ENCODE data around the gene TMEM256. TPM values are rescaled to one million over a fixed set of nuclear protein-coding genes. Genes with fewer than 3 reads are reported as not detected.

TMEM256 gene
- polyA plus RNA-seq, 2 of the 4 experiments (the other 2 are of a cell fraction): 127 to 164 TPM

DNA sequence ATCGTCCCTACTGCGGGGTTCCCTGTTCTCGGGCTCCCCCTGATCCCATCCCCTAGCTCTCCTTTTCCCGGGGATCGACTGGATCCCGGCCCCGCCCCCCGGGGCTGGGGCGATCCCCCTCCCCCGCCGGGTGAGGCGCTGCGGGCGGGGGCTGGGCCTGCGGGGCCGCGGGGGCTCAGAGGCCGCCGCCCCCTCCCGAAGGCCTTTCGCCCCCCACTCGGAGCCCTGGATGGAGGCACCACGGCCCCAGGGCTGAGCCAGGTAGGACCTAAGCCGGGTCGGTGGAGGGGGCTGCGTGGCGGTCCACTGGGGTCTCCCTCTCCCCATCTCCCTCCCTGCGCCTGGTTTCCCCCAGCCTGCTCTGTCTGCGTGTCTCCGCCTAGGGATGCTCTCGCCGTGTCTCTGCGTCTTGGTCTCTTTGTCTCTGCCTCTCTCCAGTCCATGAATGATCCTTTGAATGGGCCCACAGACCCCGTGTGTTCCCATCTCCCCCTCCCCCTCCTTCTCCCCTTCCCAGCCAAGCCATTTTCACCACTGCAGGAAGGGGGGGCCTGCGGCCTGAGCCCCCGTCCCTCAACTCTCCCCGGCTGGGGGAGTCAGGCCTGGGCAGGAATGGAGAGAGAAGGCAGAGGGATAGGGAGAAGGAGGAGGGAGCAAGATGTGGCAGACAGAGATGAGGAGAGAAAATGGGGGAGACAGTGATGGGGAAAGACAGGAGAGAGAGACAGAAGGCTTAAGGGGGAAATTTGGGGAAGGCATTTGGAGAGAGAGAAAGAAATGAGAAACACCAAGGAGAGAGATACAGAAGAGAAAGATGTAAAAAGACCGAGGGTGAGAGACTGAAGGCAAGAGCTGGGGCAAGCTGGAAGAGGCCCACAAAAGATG, 1.7 kb upstream of the TMEM256 start:
- no peak for DNase-seq (ENCODE audit: low read depth in 1 of 2, low spot score in 1 of 2)
- Histone ChIP-seq H3K4me2 (peak overlapping the region; percentile 99), H3K9me3 (no peaks in the 10 kb centered on the region), H3K4me3 (peak overlapping the region; percentile 88), H3K27ac (peak overlapping the region; percentile 81 to 92), H3K4me1 (peaks cover 22% of the 10 kb centered on the region)
- ChIA-PET POLR2A (interaction anchor here (1.2 kb wide), 2 partner anchors 11 to 31 kb away, joined by 3 to 4 read pairs; partner anchors contain the start of gene PLSCR3), CTCF (interaction anchor here (0.5 to 3.2 kb wide), 7 partner anchors 18 to 156 kb away, joined by 3 to 15 read pairs (median 5); partner anchors contain the start of gene SENP3)
- TF ChIP-seq PBX3 (IDR thresholded peaks at IDR 0.05) (no peak), E2F6 (IDR thresholded peaks at IDR 0.05; ENCODE audit: borderline replicate concordance, low read depth) (no peak), POLR2A (IDR thresholded peaks at IDR 0.05; ENCODE audit: low read length) (no peak), ZNF302 (CRISPR knock-in tag; IDR thresholded peaks at IDR 0.05) (no peak), NR3C1 (IDR thresholded peaks at IDR 0.05) (no peak)
- WGBS (ENCODE audit: missing lambda C conversion rate): 52% methylated on average over 18 of the region's 38 CpGs
- FAIRE-seq: no peak
- ATAC-seq: no peak

DNA sequence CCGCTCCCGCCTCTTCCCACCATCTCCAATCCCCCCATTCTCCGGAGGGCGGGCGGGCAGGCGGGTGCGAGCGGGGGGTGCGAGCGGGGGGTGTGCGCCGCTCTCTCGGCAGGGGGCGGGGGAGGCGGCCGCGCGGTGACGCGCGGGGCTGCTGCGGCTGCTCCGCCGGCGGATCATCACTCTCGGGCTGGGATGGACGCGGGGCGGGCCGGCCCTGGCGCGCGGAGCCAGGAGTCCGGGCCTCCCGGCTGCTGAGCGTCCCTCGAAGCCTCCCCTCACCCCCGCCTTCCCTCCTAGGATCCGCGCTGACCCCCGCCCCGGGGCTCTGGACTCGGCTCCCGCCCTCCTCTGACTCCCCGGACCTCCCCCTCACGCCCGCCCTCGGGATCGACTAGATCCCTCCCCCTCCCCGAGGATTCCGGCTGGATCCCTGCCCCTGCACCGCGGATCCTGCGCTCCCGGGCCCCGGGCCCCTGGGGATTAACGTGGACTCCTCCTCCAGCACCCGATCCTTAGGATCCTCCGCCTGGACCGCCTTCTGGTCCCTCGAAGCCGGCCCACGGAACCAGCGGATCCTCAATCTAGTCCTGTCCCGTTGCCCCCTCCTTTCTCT, 946 bp upstream of the TMEM256 start:
- DNase-seq (ENCODE audit: low read depth in 1 of 2, low spot score in 1 of 2) (peak in 1 of 2 experiments; percentile 56), FAIRE-seq (no peak), ATAC-seq (peak; percentile 38 to 43)
- POLR2A ChIA-PET: interaction anchor here (0.8 to 2.4 kb wide), 20 partner anchors 10 to 282 kb away, joined by 3 to 26 read pairs (median 6); partner anchors contain the start of genes CHRNB1, MPDU1, PLSCR3 and POLR2A
- H3K4me1 ChIP-seq: peaks cover 28% of the 10 kb centered on the region
- H3K9me3 ChIP-seq: no peaks in the 10 kb centered on the region
- peak overlapping the region; percentile 81 to 92 for H3K27ac ChIP-seq
- peak overlapping the region; percentile 88 for H3K4me3 ChIP-seq
- CTCF ChIA-PET: interaction anchor here (0.7 to 3.4 kb wide), 8 partner anchors 32 to 156 kb away, joined by 3 to 29 read pairs (median 7); partner anchors contain the start of gene SENP3
- under 1% methylated on average over 25 of the region's 65 CpGs for WGBS (ENCODE audit: missing lambda C conversion rate)
- H3K4me2 ChIP-seq: peak overlapping the region; percentile 99
- peak; percentile 44; the same call in 1 of the 2 replicates for TF ChIP-seq POLR2A (IDR thresholded peaks at IDR 0.05; ENCODE audit: low read length)
- 0 out of 5 replicates have a peak, but pooled peaks of 1 of the 2 experiments have one; percentile 26 for TF ChIP-seq RAD21 (conservative IDR thresholded peaks at IDR 0.05 in 1 of 2, IDR thresholded peaks at IDR 0.05 in 1 of 2)
- no peak for TF ChIP-seq EHF (CRISPR knock-in tag; IDR thresholded peaks at IDR 0.05)
- TF ChIP-seq, protein P1, sequence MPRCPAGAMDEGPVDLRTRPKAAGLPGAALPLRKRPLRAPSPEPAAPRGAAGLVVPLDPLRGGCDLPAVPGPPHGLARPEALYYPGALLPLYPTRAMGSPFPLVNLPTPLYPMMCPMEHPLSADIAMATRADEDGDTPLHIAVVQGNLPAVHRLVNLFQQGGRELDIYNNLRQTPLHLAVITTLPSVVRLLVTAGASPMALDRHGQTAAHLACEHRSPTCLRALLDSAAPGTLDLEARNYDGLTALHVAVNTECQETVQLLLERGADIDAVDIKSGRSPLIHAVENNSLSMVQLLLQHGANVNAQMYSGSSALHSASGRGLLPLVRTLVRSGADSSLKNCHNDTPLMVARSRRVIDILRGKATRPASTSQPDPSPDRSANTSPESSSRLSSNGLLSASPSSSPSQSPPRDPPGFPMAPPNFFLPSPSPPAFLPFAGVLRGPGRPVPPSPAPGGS (IDR thresholded peaks at IDR 0.05): 0 out of 3 replicates have a peak, but pooled peaks have one; percentile 58
- no peak for TF ChIP-seq KDM5A (IDR thresholded peaks at IDR 0.05)
- no peak for TF ChIP-seq JUNB (IDR thresholded peaks at IDR 0.05)
- no peak for TF ChIP-seq SREBF2 (IDR thresholded peaks at IDR 0.05)
- TF ChIP-seq HMGXB4 (CRISPR knock-in tag; IDR thresholded peaks at IDR 0.05; ENCODE audit: borderline replicate concordance): no peak
- TF ChIP-seq CEBPB (IDR thresholded peaks at IDR 0.05): no peak
- TF ChIP-seq POLR2AphosphoS2 (conservative IDR thresholded peaks at IDR 0.05; ENCODE audit: low read length): no peak
- no peak for TF ChIP-seq CBX8 (IDR thresholded peaks at IDR 0.05)
- no peak for TF ChIP-seq HEYL (CRISPR knock-in tag; IDR thresholded peaks at IDR 0.05)
- TF ChIP-seq, protein P2, sequence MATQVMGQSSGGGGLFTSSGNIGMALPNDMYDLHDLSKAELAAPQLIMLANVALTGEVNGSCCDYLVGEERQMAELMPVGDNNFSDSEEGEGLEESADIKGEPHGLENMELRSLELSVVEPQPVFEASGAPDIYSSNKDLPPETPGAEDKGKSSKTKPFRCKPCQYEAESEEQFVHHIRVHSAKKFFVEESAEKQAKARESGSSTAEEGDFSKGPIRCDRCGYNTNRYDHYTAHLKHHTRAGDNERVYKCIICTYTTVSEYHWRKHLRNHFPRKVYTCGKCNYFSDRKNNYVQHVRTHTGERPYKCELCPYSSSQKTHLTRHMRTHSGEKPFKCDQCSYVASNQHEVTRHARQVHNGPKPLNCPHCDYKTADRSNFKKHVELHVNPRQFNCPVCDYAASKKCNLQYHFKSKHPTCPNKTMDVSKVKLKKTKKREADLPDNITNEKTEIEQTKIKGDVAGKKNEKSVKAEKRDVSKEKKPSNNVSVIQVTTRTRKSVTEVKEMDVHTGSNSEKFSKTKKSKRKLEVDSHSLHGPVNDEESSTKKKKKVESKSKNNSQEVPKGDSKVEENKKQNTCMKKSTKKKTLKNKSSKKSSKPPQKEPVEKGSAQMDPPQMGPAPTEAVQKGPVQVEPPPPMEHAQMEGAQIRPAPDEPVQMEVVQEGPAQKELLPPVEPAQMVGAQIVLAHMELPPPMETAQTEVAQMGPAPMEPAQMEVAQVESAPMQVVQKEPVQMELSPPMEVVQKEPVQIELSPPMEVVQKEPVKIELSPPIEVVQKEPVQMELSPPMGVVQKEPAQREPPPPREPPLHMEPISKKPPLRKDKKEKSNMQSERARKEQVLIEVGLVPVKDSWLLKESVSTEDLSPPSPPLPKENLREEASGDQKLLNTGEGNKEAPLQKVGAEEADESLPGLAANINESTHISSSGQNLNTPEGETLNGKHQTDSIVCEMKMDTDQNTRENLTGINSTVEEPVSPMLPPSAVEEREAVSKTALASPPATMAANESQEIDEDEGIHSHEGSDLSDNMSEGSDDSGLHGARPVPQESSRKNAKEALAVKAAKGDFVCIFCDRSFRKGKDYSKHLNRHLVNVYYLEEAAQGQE (IDR thresholded peaks at IDR 0.05): no peak
- TF ChIP-seq TP53 (CRISPR knock-in tag; IDR thresholded peaks at IDR 0.05): no peak
- TF ChIP-seq ATOH8 (CRISPR knock-in tag; IDR thresholded peaks at IDR 0.05; ENCODE audit: low read depth): no peak
- TF ChIP-seq, protein P3, sequence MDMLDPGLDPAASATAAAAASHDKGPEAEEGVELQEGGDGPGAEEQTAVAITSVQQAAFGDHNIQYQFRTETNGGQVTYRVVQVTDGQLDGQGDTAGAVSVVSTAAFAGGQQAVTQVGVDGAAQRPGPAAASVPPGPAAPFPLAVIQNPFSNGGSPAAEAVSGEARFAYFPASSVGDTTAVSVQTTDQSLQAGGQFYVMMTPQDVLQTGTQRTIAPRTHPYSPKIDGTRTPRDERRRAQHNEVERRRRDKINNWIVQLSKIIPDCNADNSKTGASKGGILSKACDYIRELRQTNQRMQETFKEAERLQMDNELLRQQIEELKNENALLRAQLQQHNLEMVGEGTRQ (IDR thresholded peaks at IDR 0.05): no peak
- no peak for TF ChIP-seq ZNF302 (CRISPR knock-in tag; IDR thresholded peaks at IDR 0.05)
- TF ChIP-seq PBX3 (IDR thresholded peaks at IDR 0.05): no peak
- peak; percentile 82 for TF ChIP-seq PHF8 (IDR thresholded peaks at IDR 0.05; ENCODE audit: borderline replicate concordance, low read depth)
